ENCODE measurements around the gene OTOA. TPM values are rescaled to one million over a fixed set of nuclear protein-coding genes. Genes with fewer than 3 reads are reported as not detected.
"Not testable (repeated sequence)": the region's sequence is repeated elsewhere in the genome, so short reads cannot be mapped to it uniquely, and the experiment has no call there.

The OTOA gene
- total RNA-seq, 3 donors from 2014 or later, result not detected

GRCh38 chr16:21649826-21650406, 13.9 kb upstream of the OTOA start:
- Mint-ChIP-seq H3K36me3 (ENCODE audit: insufficient read depth) (peaks cover 12% of the 10 kb centered on the region), H3K4me1 (ENCODE audit: low read depth) (peaks cover 60% of the 10 kb centered on the region)
- not testable (repeated sequence) for H3K9me3 Mint-ChIP-seq; H3K4me3 Mint-ChIP-seq; DNase-seq; ATAC-seq; H3K27me3 Mint-ChIP-seq (ENCODE audit: low read depth)

GRCh38 chr16:21650521-21650920, 13.2 kb upstream of the OTOA start:
- Mint-ChIP-seq H3K4me3 (no peak overlapping the region), H3K27me3 (ENCODE audit: low read depth) (no peaks in the 10 kb centered on the region), H3K36me3 (ENCODE audit: insufficient read depth) (peaks cover 13% of the 10 kb centered on the region), H3K4me1 (ENCODE audit: low read depth) (peaks cover 56% of the 10 kb centered on the region), H3K9me3 (no peaks in the 10 kb centered on the region)
- no peak for ATAC-seq
- DNase-seq, result no peak

DNA sequence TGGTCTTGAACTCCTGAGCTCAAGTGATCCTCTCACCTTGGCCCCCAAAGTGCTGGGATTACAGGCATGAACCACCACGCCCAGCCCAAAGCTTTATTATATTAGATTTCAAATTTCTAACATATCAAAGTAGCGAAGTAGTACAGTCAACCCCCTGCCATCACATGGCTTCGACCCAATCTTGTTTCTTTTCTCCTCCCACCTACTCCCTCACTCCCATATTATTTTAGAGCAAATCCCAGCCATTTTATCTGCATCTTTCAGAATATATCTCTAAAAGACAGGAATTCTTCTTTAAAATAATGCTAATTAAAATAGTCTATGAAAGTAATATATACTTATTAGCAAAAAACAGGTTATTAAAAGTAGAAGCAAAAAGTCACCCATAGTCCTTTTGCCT, 12.3 kb upstream of the OTOA start:
- H3K9me3 Mint-ChIP-seq, result no peaks in the 10 kb centered on the region
- H3K36me3 Mint-ChIP-seq (ENCODE audit: insufficient read depth), result peaks cover 16% of the 10 kb centered on the region
- DNase-seq (no peak), ATAC-seq (no peak)
- peaks cover 51% of the 10 kb centered on the region for H3K4me1 Mint-ChIP-seq (ENCODE audit: low read depth)
- H3K27me3 Mint-ChIP-seq (ENCODE audit: low read depth), result no peaks in the 10 kb centered on the region
- H3K4me3 Mint-ChIP-seq, result no peak overlapping the region

DNA sequence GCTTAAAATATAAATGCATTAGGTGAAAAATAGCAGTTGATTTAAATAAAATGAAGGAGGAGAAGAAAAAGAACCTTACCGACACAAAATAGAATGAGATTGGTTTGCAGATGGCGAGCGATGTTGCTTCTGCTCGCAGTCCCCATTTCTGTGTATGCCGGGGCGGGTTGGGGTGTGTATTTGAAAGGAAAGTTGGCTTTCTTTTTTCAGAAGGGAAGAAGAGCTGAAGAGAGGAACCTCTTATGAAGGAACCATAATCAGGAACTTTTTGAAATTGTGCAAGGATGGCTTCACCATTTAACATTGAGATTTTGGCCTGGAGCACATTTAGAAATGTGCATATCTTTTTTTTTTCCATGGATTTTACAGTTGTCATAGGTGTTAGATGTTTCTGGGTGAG, 11.3 kb upstream of the OTOA start, which contains the start of gene IGSF6:
Gene IGSF6, minus strand, starts transcription at position 156 of the 400 bp plus-strand sequence. Its CDS starts 10 bp downstream, at position 146.
- no peak for ATAC-seq
- H3K9me3 Mint-ChIP-seq, result no peaks in the 10 kb centered on the region
- H3K4me1 Mint-ChIP-seq (ENCODE audit: low read depth), result peaks cover 50% of the 10 kb centered on the region
- H3K4me3 Mint-ChIP-seq, result no peak within 1 kb of the TSS
- H3K36me3 Mint-ChIP-seq (ENCODE audit: insufficient read depth), result peaks cover 16% of the 10 kb centered on the region
- DNase-seq, result no peak
- no peaks in the 10 kb centered on the region for H3K27me3 Mint-ChIP-seq (ENCODE audit: low read depth)

- H3K9me3 Mint-ChIP-seq, result no peaks in the 10 kb centered on the region
- H3K4me3 Mint-ChIP-seq, result no peak overlapping the region
- DNase-seq (no peak), ATAC-seq (no peak)
- peaks cover 16% of the 10 kb centered on the region for H3K36me3 Mint-ChIP-seq (ENCODE audit: insufficient read depth)
- peaks cover 47% of the 10 kb centered on the region for H3K4me1 Mint-ChIP-seq (ENCODE audit: low read depth)
- no peaks in the 10 kb centered on the region for H3K27me3 Mint-ChIP-seq (ENCODE audit: low read depth)
These were observed 10.2 kb upstream of the OTOA start for GRCh38 chr16:21653571-21653970.

- Mint-ChIP-seq H3K9me3 (no peaks in the 10 kb centered on the region), H3K4me3 (no peak overlapping the region), H3K4me1 (ENCODE audit: low read depth) (peaks cover 41% of the 10 kb centered on the region), H3K36me3 (ENCODE audit: insufficient read depth) (peaks cover 16% of the 10 kb centered on the region), H3K27me3 (ENCODE audit: low read depth) (no peaks in the 10 kb centered on the region)
- ATAC-seq (no peak), DNase-seq (no peak)
These were observed 9.3 kb upstream of the OTOA start for GRCh38 chr16:21654466-21654865.

DNA sequence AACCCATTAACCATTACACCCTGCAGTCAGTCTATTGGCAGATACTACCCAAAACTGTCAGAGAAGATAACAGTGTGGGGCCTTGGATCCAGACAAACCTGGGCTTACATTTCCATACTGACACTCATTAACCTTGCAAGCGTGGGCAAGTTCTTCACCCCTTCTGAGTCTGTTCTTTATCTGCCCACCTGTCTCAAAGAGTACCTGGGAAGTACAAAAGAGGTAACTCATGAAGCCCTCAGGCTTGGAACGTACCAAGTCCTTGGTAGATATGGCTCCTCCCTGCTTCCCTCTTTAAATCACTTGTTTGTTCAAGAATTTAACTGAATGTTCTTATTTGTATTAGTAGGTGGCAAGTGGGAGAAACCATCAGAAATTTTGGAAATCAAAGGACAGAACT, 8.9 kb upstream of the OTOA start:
- no peak for DNase-seq
- ATAC-seq, result no peak
- no peaks in the 10 kb centered on the region for H3K9me3 Mint-ChIP-seq
- H3K36me3 Mint-ChIP-seq (ENCODE audit: insufficient read depth), result peaks cover 16% of the 10 kb centered on the region
- no peak overlapping the region for H3K4me3 Mint-ChIP-seq
- peaks cover 43% of the 10 kb centered on the region for H3K4me1 Mint-ChIP-seq (ENCODE audit: low read depth)
- no peaks in the 10 kb centered on the region for H3K27me3 Mint-ChIP-seq (ENCODE audit: low read depth)

DNA sequence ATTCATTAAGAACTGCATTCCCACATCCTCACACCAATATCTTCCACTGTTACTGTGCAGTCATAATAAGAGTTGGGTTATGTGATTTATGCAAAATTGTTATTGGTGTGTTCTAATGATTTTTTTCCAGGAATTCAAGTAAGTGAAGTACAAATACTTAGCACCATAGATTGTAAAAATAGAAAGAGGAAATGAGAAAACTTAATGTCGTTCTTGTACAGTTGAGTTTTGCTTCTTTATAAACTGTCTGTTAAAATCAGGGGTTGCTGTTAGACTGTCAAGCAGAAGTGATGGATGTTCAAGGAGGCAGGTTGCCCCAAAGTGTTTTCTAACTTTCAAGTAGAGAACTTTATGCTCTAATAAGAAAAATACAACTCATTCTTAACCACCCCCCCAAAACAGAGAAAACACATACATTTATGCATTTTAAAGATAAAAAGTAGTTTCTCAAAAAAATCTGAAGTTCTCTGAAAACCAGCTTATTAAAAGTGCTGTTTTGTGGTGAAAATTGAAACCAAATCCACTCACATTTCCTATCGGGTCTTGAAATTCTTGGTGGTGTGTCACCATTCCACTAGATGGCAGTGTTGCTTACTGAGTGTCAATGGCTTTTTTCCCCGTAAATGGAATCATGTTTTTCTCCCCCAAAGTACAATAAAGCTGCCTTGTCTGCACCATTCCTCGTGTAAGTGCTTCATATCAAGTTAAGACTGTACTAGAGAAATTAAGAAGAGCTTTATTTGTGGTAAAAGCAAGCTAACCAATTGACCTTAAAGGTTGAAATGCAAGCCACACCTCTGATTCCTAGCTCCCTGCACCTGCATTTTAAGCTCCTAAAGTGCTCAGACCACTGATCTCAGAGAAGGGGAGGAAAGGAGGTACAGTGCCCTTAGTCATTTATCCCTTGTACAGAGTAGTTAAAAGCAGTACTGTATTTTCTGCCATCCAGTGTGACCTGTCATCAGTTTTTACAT, 6.7 kb upstream of the OTOA start:
- peaks cover 16% of the 10 kb centered on the region for H3K36me3 Mint-ChIP-seq (ENCODE audit: insufficient read depth)
- peak in 1 of 2 donors; percentile 43 for ATAC-seq

DNA sequence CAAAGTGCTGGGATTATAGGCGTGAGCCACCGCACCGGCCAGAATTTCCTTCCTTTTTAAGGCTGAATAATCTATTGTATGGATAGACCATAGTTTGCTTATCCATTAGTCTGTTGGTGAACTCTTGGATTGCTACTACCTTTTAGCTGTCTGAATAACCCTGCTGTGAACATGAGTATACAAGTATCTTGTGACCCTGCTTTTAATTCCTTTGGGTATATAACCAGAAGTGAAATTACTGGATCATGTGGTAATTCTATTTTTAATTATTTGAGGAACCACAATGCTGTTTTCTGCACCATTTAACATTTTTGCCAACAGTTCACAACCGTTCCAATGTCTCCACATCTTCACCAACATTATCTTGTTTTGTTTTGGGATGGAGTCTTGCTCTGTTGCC, 4.6 kb upstream of the OTOA start:
- Mint-ChIP-seq H3K4me3 (no peak overlapping the region), H3K9me3 (no peaks in the 10 kb centered on the region), H3K27me3 (ENCODE audit: low read depth) (peaks cover 2% of the 10 kb centered on the region), H3K36me3 (ENCODE audit: insufficient read depth) (peaks cover 9% of the 10 kb centered on the region), H3K4me1 (ENCODE audit: low read depth) (peaks cover 46% of the 10 kb centered on the region)
- ATAC-seq, result no peak
- DNase-seq, result no peak

More for the DNA sequence above, 6.7 kb upstream of the OTOA start:
- H3K4me1 Mint-ChIP-seq (ENCODE audit: low read depth), result peaks cover 48% of the 10 kb centered on the region
- H3K4me3 Mint-ChIP-seq, result no peak overlapping the region
- H3K27me3 Mint-ChIP-seq (ENCODE audit: low read depth), result no peaks in the 10 kb centered on the region
- DNase-seq, result no peak
- no peaks in the 10 kb centered on the region for H3K9me3 Mint-ChIP-seq

GRCh38 chr16:21664801-21665492, 1.2 kb downstream of the OTOA start:
- Mint-ChIP-seq H3K4me1 (ENCODE audit: low read depth) (peaks cover 19% of the 10 kb centered on the region), H3K27me3 (ENCODE audit: low read depth) (peaks cover 2% of the 10 kb centered on the region), H3K9me3 (no peaks in the 10 kb centered on the region), H3K4me3 (no peak overlapping the region), H3K36me3 (ENCODE audit: insufficient read depth) (no peaks in the 10 kb centered on the region)
- DNase-seq (no peak), ATAC-seq (no peak)

DNA sequence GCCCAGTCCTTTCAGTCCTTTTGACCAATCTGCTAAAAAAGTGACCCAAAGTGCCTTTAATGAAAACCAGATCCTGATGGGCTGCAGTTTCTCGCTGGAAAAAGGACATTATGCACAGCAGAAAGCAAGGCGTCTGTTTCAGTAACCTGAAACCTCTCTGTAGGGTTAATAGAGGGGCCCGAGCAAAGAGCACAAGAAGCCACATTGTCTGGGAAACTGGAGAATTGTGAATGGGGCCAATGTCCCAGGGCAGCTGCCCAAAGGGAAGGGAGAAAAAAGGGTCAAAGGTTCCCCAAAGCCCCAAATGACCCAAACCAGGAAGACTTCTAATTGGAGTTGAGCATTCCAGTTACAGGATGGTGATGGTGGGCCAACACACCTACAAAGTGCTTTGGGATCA, 3.0 kb downstream of the OTOA start:
- Mint-ChIP-seq H3K4me3 (no peak overlapping the region), H3K36me3 (ENCODE audit: insufficient read depth) (no peaks in the 10 kb centered on the region), H3K4me1 (ENCODE audit: low read depth) (peaks cover 9% of the 10 kb centered on the region), H3K9me3 (no peaks in the 10 kb centered on the region), H3K27me3 (ENCODE audit: low read depth) (peaks cover 2% of the 10 kb centered on the region)
- ATAC-seq, result no peak
- no peak for DNase-seq

DNA sequence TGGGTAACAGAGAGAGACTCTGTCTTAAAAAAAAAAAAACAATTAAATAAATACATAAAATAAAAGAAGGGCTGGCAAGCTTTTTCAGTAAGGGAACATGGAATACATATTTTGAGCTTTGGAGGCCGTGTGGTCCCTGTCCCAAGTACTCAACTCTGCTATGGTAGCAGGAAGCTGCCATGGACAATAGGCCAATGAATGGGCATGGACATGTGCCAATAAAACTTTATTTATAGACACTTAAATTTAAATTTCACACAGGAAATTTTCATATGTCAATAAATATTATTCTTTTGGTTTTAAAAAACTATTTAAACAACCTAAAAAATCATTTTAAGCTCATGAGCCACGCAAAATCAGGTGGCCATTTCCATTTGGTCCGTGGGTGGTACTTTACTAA, 3.8 kb downstream of the OTOA start:
- ATAC-seq (no peak), DNase-seq (no peak)
- peaks cover 2% of the 10 kb centered on the region for H3K27me3 Mint-ChIP-seq (ENCODE audit: low read depth)
- H3K4me3 Mint-ChIP-seq, result no peak overlapping the region
- peaks cover 3% of the 10 kb centered on the region for H3K4me1 Mint-ChIP-seq (ENCODE audit: low read depth)
- no peaks in the 10 kb centered on the region for H3K9me3 Mint-ChIP-seq
- no peaks in the 10 kb centered on the region for H3K36me3 Mint-ChIP-seq (ENCODE audit: insufficient read depth)

GRCh38 chr16:21673469-21673868, 9.7 kb downstream of the OTOA start:
- ATAC-seq, result no peak
- DNase-seq, result no peak
- Mint-ChIP-seq H3K36me3 (ENCODE audit: insufficient read depth) (no peaks in the 10 kb centered on the region), H3K4me3 (no peak overlapping the region), H3K4me1 (ENCODE audit: low read depth) (no peaks in the 10 kb centered on the region), H3K27me3 (ENCODE audit: low read depth) (peaks cover 3% of the 10 kb centered on the region), H3K9me3 (no peaks in the 10 kb centered on the region)

GRCh38 chr16:21674456-21674855, 10.7 kb downstream of the OTOA start:
- not testable (repeated sequence) for H3K4me1 Mint-ChIP-seq (ENCODE audit: low read depth); H3K27me3 Mint-ChIP-seq (ENCODE audit: low read depth); H3K9me3 Mint-ChIP-seq; H3K4me3 Mint-ChIP-seq; DNase-seq; ATAC-seq; H3K36me3 Mint-ChIP-seq (ENCODE audit: insufficient read depth)
